Measurements from ENCODE around the gene PTMA.
"Not testable (repeated sequence)": the region's sequence is repeated elsewhere in the genome, so short reads cannot be mapped to it uniquely, and the experiment has no call there.

The PTMA gene

DNA sequence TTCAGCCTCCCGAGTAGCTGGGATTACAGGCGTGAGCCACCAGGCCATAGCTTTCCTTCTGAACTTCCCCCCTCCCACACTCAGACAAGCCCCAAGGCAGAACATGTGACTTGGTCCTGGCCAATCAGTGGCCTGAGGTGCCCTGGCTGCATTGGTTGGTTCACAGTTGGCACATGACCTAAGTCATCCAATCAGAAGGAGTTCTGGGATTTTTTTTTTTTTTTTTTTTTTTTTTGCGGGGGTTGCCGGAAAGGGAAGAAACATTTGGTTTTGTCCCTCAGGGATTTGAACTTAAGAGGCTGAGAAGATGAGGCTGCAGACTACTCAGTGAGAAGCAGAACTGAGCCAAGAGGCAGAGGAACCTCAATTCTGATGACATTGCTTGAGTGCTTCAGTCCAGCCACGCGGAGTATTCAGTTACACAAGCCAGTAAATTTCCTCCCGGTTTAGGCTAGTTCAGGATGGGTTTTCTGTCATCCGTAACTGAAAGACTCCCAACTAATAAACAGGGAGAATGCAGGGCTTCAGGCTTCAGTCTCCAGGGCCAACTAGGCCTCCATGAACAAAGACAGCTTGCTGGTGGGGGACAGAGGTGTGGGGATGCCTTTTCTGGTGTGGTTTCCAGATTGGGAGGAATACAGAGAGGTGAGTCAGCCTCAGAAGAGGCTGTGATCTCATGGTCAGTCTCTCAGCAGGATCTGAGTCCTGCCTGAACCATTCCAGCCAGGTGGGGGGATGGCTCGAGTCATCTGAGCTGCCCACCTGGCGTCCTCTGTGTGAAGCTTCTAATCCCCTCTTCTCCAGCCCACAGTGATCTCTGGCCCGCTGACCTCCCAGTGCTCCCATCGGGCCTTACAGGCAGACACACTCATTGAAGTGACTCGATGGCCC lies 9.2 kb downstream of the PTMA start:
- peak in 1 of 2 donors; percentile 15 for ATAC-seq

DNA sequence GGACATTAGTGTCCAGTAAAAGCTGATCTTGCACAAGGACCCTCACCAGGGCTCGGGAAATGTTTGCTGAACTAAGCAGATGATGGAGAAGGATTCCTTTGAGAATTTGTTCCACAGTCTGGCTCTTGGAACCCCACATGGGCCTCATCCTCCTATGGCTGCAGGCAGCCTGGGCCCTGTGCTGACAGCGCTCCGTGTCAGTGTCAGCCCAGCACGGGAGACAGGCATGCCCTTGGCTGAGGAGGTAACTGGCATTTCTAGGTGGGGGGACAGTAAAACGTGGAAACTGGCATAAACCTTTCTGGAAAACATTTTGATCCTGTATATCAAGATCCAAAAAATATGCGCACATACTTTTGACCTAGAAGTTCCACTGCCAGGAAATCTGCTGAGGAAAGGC lies 10.5 kb downstream of the PTMA start:
- ATAC-seq, result no peak

DNA sequence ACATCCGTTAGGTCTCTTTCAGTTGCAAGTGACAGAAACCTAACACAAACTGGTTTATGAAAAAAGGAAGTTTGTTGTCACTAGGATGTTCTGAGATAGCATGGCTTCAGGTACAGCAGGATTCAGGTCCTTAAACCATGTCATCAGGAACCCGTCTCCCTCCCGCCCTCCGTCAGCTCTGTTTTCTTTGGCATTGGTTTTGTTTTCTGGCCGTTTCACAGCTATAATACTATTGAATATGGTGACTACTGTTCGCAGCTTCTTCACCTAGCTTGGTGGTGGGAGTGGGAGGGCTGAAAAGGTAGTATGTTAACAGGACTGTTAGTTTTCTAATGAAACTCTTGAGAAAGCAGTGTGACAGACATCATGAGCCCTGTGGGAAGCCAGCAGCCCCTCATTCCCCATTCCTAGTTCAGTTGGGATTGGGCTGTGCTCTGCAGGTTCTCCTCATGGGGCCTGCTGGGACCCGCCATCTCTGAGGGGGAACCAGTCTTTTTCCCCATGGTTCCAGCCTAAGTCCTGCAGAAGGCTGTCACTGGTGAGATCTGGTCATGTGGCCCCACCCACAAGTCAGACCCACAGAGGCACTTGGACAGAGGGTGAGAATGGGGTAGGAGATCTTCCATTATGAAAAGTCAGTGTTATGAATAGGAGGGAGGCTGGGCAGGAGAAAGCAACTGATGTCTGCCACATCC lies 12.1 kb downstream of the PTMA start:
- no peak for ATAC-seq

DNA sequence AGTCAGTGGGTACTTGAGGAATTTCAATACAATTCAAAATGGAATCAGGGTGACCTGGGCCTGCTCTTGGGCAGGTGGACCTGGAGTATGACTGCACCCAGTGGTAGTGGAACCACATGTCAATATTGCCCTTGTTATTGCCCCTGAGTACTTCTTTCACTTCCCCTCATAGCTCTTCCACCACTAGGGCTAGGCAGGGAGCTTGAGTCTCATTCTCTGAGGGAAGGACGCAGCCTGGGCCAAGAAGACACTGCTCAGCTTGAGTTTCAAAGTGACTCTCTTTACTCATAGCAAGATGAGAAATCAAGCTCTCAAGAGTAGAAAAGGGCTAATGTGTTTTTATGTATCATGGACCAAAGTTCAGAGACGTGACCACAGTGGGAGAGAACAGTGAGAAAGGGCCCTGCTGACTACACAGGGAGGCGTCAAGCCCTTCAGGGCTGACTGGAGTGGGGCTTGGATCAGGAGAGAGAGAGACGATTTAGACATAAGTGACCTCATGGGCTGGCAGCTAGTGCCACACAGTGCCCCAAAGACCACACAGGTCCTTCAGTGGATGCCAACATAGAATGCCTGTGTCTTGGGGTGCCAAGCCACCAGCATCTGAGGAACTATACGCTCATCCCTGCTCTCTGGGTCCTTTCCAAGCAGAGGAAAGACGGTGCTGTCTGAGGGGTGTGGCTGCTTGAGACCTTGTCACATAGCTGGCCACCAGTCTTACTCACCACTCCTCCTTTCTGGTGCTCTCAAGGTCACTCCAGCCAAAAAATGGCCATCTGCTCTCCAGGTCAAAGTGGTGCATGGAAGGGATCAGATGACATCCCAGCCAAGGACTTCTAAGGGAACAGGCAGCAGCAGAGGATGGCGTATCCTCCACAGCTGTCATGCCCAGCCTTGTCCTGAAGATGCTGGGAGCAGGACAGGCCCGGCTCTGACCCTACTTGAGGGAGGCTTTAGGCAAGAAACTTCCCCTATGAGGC lies 13.0 kb downstream of the PTMA start:
- ATAC-seq, result peak; percentile 23 to 38

DNA sequence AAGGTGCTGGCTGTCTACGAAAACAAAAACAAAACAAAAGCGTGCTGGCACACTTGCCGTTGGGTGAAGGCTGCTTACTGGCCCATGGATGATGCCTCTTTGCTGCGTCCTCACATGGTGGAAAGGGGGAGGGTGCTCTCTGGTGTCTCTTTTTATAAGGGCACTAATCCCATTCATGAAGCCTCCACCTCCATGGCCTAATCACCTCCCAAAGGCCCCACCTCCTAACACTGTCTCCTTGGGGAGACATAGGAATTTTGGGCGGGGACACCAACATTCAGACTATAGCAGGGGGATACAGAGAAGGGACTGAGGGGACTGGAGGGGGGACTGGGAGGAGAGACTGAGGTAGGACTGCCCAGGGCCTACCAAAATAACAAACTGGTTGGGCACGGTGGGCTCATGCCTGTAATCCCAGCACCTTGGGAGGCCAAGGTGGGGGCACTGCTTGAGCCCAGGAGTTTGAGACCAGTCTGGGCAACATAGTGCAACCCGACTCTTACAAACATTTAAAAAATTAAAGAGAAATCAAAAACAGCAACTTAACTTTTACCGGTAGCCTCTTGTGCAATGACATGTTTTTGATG lies 14.5 kb downstream of the PTMA start:
- no peak for ATAC-seq

DNA sequence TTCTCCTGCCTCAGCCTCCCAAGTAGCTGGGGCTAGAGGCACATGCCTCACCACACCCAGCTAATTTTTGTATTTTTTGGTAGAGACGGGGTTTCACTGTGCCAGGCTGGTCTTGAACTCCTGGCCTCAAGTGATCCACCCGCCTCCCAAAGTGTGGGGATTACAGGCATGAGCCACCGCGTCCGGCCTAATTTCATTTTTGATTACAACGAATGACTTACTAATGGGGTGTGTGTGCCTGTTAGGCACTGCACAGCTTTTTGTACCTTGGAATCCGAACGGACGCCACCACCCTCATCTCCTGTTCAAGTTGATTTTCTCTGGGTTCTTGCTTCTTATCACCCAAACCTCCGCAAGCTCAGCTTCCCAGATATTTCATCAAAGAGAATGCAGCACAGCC lies 17.2 kb downstream of the PTMA start:
- ATAC-seq, result no peak

DNA sequence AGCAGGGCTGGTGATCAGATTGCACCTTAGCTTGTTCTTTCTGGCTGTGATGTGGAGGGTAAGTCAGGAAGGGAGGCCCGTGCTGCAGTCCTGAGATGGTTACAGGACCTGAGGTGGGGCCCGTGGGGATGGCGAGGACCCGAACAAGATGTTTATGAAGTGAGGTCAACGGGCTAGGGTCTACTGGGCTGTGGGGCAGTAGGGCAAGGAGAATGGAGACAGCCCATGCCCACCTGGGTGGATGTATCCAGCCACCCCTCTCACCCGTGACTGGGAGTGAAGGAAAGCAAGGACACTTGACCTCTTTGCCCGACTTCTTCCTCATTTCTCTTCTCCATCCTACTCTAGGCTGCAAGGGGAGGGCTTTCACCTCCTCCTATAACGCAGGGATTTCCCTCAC lies 18.0 kb downstream of the PTMA start:
- ATAC-seq, result no peak

DNA sequence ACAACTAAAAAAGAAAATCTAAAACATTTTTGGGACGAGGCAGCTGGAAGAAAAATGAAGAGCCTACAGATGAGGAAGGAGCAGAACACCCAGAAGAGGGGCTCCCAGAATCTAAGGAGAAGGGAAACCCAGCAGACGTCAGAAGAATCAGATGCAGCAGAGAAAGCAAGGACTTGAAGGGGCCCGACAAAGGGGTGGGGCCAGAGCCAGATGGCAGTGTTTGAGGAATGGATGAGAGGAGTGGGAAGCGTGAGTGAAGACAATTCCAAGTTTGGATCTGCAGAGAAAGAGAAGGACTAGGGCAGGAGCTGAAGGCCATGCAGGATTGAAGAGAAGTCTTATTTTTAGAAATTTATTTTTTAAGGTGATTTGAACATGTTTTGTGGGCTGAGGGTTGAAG lies 19.3 kb downstream of the PTMA start:
- ATAC-seq, result no peak

DNA sequence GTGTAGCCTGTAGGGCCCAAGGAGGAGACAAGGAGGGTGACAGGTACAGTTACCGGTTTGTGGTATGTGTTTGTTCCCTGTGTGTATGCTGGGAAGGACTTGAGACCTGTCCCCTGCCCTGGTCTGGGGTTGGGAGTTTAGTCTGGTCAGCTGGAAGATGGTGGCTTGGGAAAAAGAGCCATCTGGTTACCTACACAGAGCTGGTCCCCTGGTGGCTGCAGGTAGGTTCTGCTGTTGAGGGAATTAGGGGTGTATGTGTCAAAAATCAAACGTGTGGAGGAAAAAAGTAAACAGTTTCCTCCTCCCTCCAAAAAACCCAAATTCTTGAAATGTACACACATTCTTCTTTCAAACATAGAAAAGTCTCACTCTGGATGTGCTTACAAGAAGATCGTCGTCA lies 24.3 kb downstream of the PTMA start:
- ATAC-seq, result no peak

DNA sequence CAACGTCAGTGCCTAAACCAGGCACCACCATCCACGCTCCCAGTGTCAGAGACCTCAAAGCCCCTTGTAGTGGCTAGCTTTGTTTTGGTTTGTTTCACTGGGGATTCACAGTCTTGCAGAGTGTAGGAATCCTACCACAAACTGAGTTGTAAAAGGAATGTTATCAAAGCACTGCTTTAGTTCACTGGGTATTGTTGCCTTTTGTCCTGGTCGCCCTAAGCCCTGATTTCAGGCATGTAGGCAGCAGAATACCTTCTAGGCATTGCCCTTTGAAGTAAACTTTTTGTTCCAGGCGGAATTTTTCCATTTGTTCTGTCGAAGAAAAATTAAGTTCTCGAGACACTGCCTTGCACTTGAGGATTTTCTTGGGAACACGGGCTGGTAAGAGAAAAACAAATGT lies 29.4 kb downstream of the PTMA start:
- no peak for ATAC-seq

DNA sequence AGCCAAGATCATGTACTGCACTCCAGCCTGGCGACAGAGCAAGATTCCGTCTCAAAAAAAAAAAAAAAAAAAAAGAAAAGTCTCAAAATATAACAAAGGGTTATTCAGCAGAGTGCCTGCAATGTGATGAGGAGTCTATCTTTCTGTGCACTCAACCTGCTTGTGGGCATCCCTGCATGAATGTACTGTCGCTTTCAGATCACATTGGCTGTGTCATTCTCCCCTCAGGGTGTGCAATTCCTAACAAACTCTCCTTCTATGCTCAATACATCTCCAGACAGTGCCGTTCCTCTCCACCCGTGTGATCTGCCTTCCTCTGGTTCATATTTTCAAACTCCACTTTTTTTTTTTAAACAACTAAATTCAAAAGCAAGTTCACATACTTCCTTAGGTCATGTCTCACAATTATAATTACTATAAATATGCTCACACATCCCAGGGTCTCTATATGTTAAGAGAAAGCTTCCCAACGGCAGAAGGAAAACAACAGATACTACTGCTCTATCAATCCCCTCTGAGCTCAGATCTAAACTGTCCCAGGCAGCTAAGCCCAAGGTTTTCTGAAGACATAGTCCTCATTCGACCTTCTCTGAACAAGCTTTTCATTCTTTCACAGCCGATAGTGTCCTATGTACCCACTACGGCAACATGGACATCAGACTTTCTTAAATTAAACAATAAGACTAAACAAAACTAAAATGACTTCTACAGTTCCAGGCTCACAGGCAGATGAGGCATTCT lies 35.2 kb downstream of the PTMA start:
- ATAC-seq, result no peak

DNA sequence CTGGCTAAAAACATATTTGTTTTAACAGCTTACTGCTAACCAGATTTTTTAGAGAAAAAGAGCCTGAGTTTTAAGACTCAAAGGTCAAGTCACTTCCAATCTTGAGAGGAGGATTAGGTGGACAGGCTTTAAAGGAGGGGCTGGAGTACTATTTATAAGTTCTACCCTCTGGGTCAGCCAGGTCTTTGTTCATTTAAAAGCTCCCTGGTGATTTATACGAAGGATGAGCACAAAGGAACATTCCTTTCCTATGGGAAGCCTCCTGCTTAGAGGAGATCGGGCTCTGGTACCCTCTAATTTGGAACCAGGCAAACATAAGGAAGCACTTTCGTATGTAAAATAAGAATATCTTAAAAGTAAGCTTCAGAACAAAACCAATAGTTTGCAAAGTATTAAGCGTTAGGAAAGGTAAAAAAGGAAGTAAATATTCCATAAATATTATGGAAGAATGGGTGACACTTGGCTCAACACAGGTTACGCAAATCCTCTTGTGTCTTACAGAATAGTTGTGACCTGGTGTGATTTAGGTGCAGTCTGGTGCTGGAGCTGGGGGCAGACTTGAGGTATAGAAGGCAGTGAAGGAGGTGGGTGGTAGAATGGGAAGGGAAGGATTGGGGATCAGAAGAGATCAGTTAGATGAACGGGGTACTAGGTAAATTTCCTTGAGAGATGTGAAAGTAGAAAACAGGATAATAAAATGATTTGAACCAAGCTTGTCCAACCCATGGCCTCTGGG lies 37.1 kb downstream of the PTMA start:
- no peak for ATAC-seq

DNA sequence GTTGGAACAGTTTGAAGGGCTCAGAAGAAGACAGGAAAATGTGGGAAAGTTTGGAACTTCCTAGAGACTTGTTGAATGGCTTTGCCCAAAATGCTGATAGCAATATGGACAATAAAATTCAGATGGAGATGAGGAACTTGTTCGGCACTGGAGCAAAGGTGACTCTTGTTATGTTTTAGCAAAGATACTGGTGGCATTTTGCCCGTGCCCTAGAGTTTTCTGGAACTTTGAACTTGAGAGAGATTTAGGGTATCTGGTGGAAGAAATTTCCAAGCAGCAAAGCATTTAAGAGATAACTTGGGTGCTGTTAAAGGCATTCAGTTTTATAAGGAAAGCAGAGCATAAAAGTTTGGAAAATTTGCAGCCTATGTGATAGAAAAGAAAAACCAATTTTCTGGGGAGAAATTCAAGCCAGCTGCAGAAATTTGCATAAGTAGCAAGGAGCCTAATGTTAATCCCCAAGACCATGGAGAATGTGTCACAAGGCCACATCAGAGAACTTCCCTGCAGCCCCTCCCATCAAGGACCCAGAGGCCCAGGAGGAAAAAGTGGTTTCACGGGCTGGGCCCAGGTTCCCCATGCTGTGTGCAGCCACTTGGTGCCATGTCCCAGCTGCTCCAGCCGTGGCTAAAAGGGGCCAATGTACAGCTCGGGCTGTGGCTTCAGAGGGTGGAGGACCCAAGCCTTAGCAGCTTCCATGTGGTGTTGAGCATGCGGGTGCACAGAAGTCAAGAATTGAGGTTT lies 40.0 kb downstream of the PTMA start:
- ATAC-seq, result not testable (repeated sequence)

DNA sequence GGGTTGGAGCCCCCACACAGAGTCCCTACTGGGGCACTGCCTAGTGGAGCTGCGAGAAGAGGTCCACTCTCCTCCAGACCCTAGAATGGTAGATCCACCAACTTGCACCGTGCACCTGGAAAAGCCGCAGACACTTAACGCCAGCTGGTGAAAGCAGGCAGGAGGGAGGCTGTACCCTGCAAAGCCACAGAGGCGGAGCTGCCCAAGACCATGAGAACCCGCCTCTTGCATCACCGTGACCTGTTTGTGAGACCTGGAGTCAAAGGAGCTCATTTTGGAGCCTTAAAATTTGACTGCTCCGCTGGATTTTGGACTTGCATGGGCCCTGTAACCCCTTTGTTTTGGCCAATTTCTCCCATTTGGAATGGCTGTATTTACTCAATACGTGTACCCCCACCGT lies 40.7 kb downstream of the PTMA start:
- not testable (repeated sequence) for ATAC-seq

DNA sequence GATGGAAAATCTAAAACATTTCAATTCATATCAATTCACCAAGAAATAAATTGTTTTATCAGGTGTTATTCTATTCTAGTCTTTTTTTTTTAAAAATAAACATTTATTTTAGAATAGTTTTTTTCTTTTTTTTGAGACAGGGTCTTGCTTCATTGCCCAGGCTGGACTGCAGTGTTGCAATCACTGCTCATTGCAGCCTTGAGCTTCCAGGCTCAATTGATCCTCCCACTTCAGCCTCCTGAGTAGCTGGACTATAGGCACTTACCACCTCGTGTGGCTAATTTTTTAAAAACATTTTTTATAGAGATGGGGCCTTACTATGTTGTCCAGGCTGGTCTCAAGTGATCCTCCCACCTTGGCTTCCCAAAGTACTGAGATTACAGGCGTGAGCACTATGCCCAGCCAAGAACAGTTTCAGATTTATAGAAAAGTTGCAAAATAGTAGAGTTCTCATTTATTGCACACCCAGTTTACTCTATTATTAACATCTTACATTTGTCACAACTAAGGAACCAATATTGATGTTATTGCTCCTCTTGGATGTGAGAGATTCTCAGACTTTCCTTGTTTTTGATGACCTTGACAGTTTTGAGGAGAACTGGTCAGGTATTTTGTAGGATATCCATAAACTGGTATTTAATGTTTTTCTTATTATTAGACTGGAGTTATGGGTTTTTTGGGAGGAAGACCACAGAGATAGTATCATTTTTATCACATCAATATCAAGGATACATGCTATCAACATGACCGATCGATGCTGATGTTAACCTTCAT lies 42.9 kb downstream of the PTMA start:
- no peak for ATAC-seq

DNA sequence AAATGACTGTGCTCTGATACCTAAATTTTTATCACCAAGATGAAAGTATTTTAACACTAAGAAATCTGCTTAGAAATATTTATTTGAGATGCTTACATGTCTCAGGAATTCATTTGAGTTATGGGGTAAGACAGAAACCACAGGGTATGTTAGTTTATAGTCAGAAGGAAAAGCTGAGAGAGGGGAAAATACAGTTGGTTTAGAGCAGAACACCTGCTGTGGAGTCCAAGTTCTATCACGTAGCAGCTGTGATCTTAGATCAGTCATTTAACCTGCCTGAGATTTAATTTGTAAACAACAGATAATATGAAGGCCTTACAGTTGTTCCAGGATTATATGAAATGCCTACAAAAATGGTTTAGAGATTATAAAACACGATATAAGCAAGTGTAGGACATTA lies 43.7 kb downstream of the PTMA start:
- no peak for ATAC-seq

DNA sequence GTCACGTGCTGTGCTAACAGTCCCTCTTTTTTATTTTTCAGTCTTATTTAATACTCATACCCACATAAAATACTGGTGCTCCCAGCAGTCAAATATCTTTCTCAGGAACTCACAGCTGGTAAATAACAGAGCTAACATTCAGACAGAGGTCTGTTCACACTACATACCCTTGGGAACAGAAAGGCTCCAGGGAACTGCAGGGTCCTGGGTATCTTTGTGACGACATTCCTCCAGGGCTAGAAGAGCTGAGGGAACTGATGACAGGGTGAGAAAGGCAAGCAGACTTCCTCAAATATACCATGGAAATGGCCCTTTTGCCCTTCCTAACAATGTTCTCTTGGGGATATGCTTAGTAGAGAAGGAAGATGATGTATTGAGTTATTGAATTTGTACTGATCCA lies 53.4 kb downstream of the PTMA start:
- ATAC-seq, result no peak
